ENCODE data around the gene GFRA1.

DNA sequence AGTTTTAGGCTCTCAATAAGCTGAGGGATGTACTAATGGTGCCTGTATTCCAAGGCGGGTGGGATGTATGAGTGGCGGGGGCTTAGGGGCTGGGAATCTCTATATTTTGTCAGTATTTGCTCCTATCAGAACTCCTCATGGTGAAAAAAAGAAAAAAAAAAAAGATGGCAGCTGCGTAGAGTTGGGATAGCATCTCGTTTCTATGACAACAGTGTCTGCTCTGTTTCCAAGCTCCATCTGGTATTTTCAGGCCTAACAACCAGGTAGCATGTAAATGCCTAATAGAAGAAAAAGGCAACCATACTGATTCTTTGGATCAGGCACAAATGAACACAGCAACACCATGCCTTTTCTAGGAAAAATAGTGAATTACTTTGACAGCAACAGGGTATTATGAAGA, 39.5 kb upstream of the GFRA1 start:
- TF ChIP-seq, protein P1, sequence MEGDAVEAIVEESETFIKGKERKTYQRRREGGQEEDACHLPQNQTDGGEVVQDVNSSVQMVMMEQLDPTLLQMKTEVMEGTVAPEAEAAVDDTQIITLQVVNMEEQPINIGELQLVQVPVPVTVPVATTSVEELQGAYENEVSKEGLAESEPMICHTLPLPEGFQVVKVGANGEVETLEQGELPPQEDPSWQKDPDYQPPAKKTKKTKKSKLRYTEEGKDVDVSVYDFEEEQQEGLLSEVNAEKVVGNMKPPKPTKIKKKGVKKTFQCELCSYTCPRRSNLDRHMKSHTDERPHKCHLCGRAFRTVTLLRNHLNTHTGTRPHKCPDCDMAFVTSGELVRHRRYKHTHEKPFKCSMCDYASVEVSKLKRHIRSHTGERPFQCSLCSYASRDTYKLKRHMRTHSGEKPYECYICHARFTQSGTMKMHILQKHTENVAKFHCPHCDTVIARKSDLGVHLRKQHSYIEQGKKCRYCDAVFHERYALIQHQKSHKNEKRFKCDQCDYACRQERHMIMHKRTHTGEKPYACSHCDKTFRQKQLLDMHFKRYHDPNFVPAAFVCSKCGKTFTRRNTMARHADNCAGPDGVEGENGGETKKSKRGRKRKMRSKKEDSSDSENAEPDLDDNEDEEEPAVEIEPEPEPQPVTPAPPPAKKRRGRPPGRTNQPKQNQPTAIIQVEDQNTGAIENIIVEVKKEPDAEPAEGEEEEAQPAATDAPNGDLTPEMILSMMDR (IDR thresholded peaks at IDR 0.05; ENCODE audit: borderline replicate concordance, extremely low read depth, low read length, poor library complexity, severe bottlenecking) = no peak
- TF ChIP-seq EZH2 (IDR thresholded peaks at IDR 0.05; ENCODE audit: borderline replicate concordance, low read depth, low read length, severe bottlenecking) = no peak
